Ammon's horn (tissue), 1 donor: ENCODE measurements around the gene MAN2A1.

Source experiments
- DNase-seq: peaks from one replicate; pipeline ENCODE4 v3.0.0-alpha.2; 2016; ENCODE audit warnings: low spot score

The MAN2A1 gene

DNA sequence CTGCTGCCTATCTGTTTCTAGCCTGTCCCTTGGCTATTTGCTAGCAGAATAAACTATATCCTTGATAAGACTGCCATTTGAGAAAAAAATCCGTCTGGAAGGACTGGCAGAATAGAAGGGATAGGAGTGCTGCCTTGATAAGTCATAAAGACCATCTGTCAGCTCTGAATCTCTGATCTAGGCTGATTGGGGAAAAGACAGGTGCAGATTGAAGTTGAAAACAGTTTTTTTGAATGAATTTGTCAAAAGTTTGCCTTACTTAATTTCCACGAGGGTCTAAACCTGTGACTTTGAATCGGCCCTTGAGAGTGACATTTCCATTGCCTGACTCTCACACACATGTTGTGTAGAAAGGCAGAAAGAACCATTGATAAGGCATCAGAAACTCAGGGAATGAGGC is 218.6 kb downstream of the MAN2A1 start:
- no peak for DNase-seq

DNA sequence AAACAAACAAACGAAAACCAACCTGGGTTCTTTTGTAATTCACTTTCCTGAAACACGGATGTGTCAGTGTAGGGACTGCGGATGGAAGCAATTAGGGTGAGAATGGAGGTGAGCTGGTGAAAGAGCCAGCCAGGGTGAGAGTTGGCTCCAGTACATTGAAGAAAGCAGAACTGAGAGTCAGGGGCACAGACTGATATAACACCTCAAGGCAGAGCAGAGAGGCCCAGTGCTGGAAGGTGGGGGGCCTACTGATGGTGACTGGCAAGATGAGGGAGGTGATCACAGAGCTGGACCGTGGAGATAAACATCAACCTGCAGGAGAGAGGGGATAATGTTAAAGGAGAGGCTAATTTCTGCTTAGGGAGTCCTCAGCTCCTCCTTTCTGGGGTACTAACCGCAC is 221.1 kb downstream of the MAN2A1 start:
- DNase-seq = no peak

DNA sequence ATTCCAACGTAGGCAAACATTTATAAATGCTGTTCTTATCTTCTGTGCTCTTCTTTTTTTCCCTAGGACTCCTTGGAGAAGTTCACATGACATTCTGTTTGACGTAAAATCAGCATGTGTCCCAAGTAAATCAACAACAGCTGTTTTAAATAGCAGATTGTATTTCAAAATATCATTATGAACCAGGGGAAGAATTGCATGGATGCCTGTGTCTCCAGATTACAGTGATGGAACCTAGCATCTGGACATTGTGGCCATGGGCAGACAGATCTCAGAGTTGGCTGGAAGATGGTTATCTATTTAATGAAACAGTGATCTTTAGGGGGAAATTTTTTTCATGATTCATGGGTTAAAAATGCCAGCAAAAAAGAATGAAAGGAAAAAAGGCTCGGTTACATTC is 222.0 kb downstream of the MAN2A1 start:
- DNase-seq = no peak

DNA sequence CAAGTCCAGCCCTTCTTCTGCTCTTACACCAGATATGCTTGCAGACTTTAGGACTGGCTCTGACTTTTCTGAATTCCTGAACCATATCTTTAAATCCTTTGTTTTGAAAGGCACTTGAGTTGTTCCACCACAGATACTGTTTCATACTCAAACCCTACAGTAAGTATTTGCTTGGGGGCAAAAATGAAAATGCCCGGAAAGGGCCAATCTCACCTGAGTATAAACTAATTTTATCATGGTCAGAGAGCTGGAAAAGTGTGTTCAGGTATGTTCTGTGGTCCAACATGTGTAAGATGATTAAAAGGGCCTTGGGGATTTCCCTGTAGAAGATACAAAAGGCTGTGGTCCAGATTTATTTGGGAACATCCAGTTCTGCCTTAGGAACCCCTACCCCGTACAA is 225.2 kb downstream of the MAN2A1 start:
- DNase-seq = no peak

DNA sequence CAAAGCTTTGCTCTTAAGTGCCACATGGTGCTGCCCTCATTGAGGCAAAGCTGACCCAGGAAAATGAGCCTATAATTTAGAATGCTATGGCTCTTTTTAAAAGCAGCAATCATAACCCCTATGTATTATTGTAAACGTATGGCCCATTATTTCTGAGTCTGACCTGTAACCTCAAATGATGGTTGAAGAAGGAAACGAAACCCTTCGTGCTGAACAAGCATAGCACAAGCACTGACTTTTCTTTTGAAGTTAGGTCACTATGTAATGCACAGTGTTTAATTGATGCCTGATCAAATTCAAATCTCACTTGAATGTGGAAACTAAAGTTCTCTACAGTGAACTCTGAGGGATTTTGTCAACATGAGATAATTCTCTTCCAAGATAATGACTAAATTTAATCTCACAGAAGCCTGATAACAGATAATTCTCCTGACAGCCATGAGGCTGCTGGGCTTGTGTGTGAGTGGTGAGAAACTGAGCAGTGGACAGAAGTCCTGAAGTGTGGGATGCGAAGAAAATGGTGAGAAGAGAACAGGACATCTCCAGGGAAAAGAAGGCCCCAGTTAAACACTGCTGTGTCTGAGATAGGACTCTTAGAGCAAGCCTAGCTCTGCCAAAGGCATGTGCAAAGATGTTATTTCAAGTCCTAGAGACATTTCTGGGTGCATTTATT is 226.9 kb downstream of the MAN2A1 start:
- no peak for DNase-seq
